Stomach (tissue), 9 donors: ENCODE measurements around the gene DGLUCY. TPM values are rescaled to one million over a fixed set of nuclear protein-coding genes. Genes with fewer than 3 reads are reported as not detected.

ENCODE experiments used
- DNase-seq, 2 donors: peaks; one replicate each; pipeline versions ENCODE4 v3.0.0 to v3.0.0-alpha.2; 2013 to 2019
- H3K27ac ChIP-seq, 5 donors: fragments of 200-600 bp in 4 of 5; sonication (generic) in 4 of 5; one replicate each; pipeline ENCODE4 v1.5.1; 2013 to 2019; ENCODE audit warnings: mild to moderate bottlenecking in 1 of 5, moderate library complexity in 1 of 5
- H3K27me3 ChIP-seq, 3 donors: fragments of 200-600 bp; sonication (generic); one replicate each; pipeline ENCODE4 v1.5.1; 2017 to 2019; ENCODE audit warnings: mixed run types in 1 of 3
- H3K36me3 ChIP-seq, 4 donors: fragments of 200-600 bp; sonication (generic); 1 replicate in 3 of 4; 2 replicates in 1 of 4; pipeline ENCODE4 v1.5.1; 2016 to 2019
- H3K4me1 ChIP-seq, 4 donors: fragments of 200-600 bp; sonication (generic); one replicate each; pipeline ENCODE4 v1.5.1; 2016 to 2019
- H3K4me3 ChIP-seq, 4 donors: fragments of 200-600 bp; sonication (generic) in 3 of 4; one replicate each; pipeline ENCODE4 v1.5.1; 2016 to 2019; ENCODE audit warnings: mild to moderate bottlenecking in 1 of 4
- H3K9me3 ChIP-seq, 4 donors: fragments of 200-600 bp; sonication (generic); one replicate each; pipeline ENCODE4 v1.5.1; 2016 to 2019
- CTCF ChIP-seq, 7 experiments: fragments of 450-650 bp in 4 of 7; fragments of 200-600 bp in 3 of 7; sonication (generic) in 3 of 7; IDR thresholded peaks; one replicate each; pipeline ENCODE4 v1.5.1; 2016 to 2019; ENCODE audit warnings: antibody characterized with exemption in 7 of 7, control low read depth in 2 of 7, mild to moderate bottlenecking in 1 of 7
- EP300 ChIP-seq: sonication (generic); formaldehyde crosslinking; IDR thresholded peaks from one replicate; pipeline ENCODE4 v1.6.1; 2017; ENCODE audit warnings: antibody characterized with exemption
- POLR2A ChIP-seq, 4 donors: fragments of 450-650 bp; IDR thresholded peaks; one replicate each; pipeline ENCODE4 v1.6.1; 2016; ENCODE audit warnings: antibody characterized with exemption in 4 of 4, control low read depth in 2 of 4, mild to moderate bottlenecking in 1 of 4, moderate library complexity in 1 of 4
- POLR2AphosphoS5 ChIP-seq, 3 donors: sonication (generic); formaldehyde crosslinking; IDR thresholded peaks; one replicate each; pipeline ENCODE4 v1.6.1; 2016; ENCODE audit warnings: antibody characterized with exemption in 3 of 3
- WGBS, 5 donors: extraction: QIAGEN DNeasy Blood & Tissue Kit in 3 of 5; methylation state at CpG; one replicate each; pipeline versions ENCODE4 v1.1.5 to v1.1.7; 2013 to 2018; 5-methylcytosine and 5-hydroxymethylcytosine counted together
- intact Hi-C: fragments of 100-400 bp; cut with DNase I; formaldehyde crosslinking; loops from one replicate; pipeline ENCODE4 v1.15.1; 2023; ENCODE audit warnings: low total_unique reads
- polyA plus RNA-seq, 3 donors: library from polyadenylated mRNA; stranded (reverse); fragments of 200-250 nt; gene quantifications; one replicate each; pipeline ENCODE4 v1.2.3, GENCODE V29; 2013
- total RNA-seq, 5 donors: library from RNA; depleted of rRNA; stranded (reverse); fragments of >200 nt; gene quantifications; one replicate each; pipeline versions ENCODE4 v1.1.0 to v1.2.3, GENCODE V29; 2014 to 2016
- donor health status: healthy with polysubstance abuse.
- donor health status: Bipolar disorder and iron deficiency.
- donor health status: healthy.

The DGLUCY gene
- total and polyA plus RNA-seq, 8 donors: 24.1 to 122 (median 67.1) TPM

- intact Hi-C loops: no loop called here
- H3K4me3 ChIP-seq: no peak overlapping the region
- 45 to 68% (median 57%) methylated on average over 10 of the region's 10 CpGs for WGBS, 5 donors
- no peaks in the 10 kb centered on the region for H3K36me3 ChIP-seq
- H3K9me3 ChIP-seq: no peaks in the 10 kb centered on the region
- peaks cover 0 to 5% (median 0%) of the 10 kb centered on the region in 3 donors for H3K27me3 ChIP-seq
- DNase-seq: peak in 1 of 2 donors; percentile 65
- TF ChIP-seq CTCF (IDR thresholded peaks at IDR 0.05): no peak
- TF ChIP-seq EP300: no peak
- TF ChIP-seq POLR2AphosphoS5 (IDR thresholded peaks at IDR 0.05): no peak
- no peak for TF ChIP-seq POLR2A (IDR thresholded peaks at IDR 0.05)
- H3K4me1 ChIP-seq: peaks cover 14 to 42% (median 33%) of the 10 kb centered on the region in 4 donors
- H3K27ac ChIP-seq: peak overlapping the region in 4 of 5 donors; percentile 8 to 76 (median 52)
Measured at GRCh38 chr14:91249841-91250616, 136.2 kb downstream of the DGLUCY start.

- H3K4me3 ChIP-seq: no peak overlapping the region
- peaks cover 0 to 5% (median 0%) of the 10 kb centered on the region in 3 donors for H3K27me3 ChIP-seq
- TF ChIP-seq EP300 (no peak), POLR2A (IDR thresholded peaks at IDR 0.05) (no peak), POLR2AphosphoS5 (IDR thresholded peaks at IDR 0.05) (no peak), CTCF (IDR thresholded peaks at IDR 0.05) (no peak)
- H3K36me3 ChIP-seq: no peaks in the 10 kb centered on the region
- H3K9me3 ChIP-seq: no peaks in the 10 kb centered on the region
- no peak for DNase-seq
- intact Hi-C loops: no loop called here
- 60 to 71% (median 66%) methylated on average over 5 of the region's 5 CpGs for WGBS, 5 donors
- H3K27ac ChIP-seq: peak overlapping the region in 4 of 5 donors; percentile 8 to 76 (median 52)
- peaks cover 14 to 45% (median 31%) of the 10 kb centered on the region in 4 donors for H3K4me1 ChIP-seq
Measured at GRCh38 chr14:91250912-91251311, 137.0 kb downstream of the DGLUCY start.

- WGBS, 5 donors: 2 to 13% (median 3%) methylated on average over 27 to 95 of the region's 95 CpGs
- peak overlapping the region; percentile 61 to 81 (median 79) for H3K27ac ChIP-seq
- intact Hi-C loops: no loop called here
- peaks cover 0 to 5% (median 0%) of the 10 kb centered on the region in 3 donors for H3K27me3 ChIP-seq
- peak overlapping the region; percentile 56 to 63 (median 60) for H3K4me3 ChIP-seq
- TF ChIP-seq POLR2A (IDR thresholded peaks at IDR 0.05) (no peak), EP300 (no peak), POLR2AphosphoS5 (IDR thresholded peaks at IDR 0.05) (no peak), CTCF (IDR thresholded peaks at IDR 0.05) (no peak)
- H3K9me3 ChIP-seq: no peaks in the 10 kb centered on the region
- peak; percentile 54 to 73 for DNase-seq
- H3K4me1 ChIP-seq: peaks cover 14 to 63% (median 44%) of the 10 kb centered on the region in 4 donors
- H3K36me3 ChIP-seq: no peaks in the 10 kb centered on the region
Measured at GRCh38 chr14:91252871-91253794, 139.3 kb downstream of the DGLUCY start.

- H3K36me3 ChIP-seq: no peaks in the 10 kb centered on the region
- H3K27ac ChIP-seq: peak overlapping the region; percentile 61 to 81 (median 79)
- peak overlapping the region; percentile 56 to 63 (median 60) for H3K4me3 ChIP-seq
- peaks cover 14 to 63% (median 44%) of the 10 kb centered on the region in 4 donors for H3K4me1 ChIP-seq
- 20 to 36% (median 29%) methylated on average over 10 to 20 of the region's 20 CpGs; no CpG with 5 or more reads in 1 of the 5 donors for WGBS, 5 donors
- no peak for TF ChIP-seq EP300
- TF ChIP-seq POLR2AphosphoS5 (IDR thresholded peaks at IDR 0.05): no peak
- no peak for TF ChIP-seq CTCF (IDR thresholded peaks at IDR 0.05)
- no peak for TF ChIP-seq POLR2A (IDR thresholded peaks at IDR 0.05)
- H3K27me3 ChIP-seq: peaks cover 0 to 5% (median 0%) of the 10 kb centered on the region in 3 donors
- intact Hi-C loops: no loop called here
- peak in 1 of 2 donors; percentile 44 for DNase-seq
- H3K9me3 ChIP-seq: no peaks in the 10 kb centered on the region
Measured at GRCh38 chr14:91253795-91254323, 140.0 kb downstream of the DGLUCY start.
